ENCODE data around the gene HNRNPF. TPM values are rescaled to one million over a fixed set of nuclear protein-coding genes. Genes with fewer than 3 reads are reported as not detected.

The HNRNPF gene
- total and polyA plus RNA-seq, 2 of the 8 experiments (the other 6 are each of a cell fraction or from before 2014, with no cell fraction given) = 209 to 389 TPM

- peak; percentile 48 for FAIRE-seq
- no peak for TF ChIP-seq CBX8 (IDR thresholded peaks at IDR 0.05; ENCODE audit: borderline replicate concordance, low read depth, low read length)
- TF ChIP-seq RAD21 (IDR thresholded peaks at IDR 0.05 in 1 of 2, conservative IDR thresholded peaks at IDR 0.05 in 1 of 2; ENCODE audit: low read depth in 2 of 2, low read length in 2 of 2) = no peak
These were observed 54.1 kb downstream of the HNRNPF start for GRCh38 chr10:43354879-43355380.

More at GRCh38 chr10:43354879-43355380, 54.1 kb downstream of the HNRNPF start:
- Histone ChIP-seq H3K56ac (replicated peaks; ENCODE audit: insufficient read length, low read depth, low read length) (no peak overlapping the region), H3K23ac (ENCODE audit: insufficient read length) (no peak overlapping the region), H2AFZ (ENCODE audit: low read length) (no peak overlapping the region), H3K4me2 (ENCODE audit: insufficient read depth in 1 of 2, low read depth in 2 of 2, low read length in 2 of 2) (peak overlapping the region in 1 of 2 experiments; percentile 28; a peak in 1 of 4 replicates), H2BK20ac (ENCODE audit: low read length) (no peak overlapping the region), H3K9me3 (ENCODE audit: insufficient read depth in 2 of 2, low read depth in 1 of 2, low read length in 1 of 2) (no peaks in the 10 kb centered on the region), H3K79me2 (ENCODE audit: control insufficient read depth in 1 of 2, insufficient read depth in 2 of 2, low read length in 2 of 2) (no peaks in the 10 kb centered on the region), H3K36me3 (ENCODE audit: control insufficient read depth in 2 of 4, insufficient read depth in 4 of 4, low read length in 3 of 4) (no peaks in the 10 kb centered on the region), H3K18ac (ENCODE audit: extremely low read depth, low read length) (no peak overlapping the region), H2AK5ac (ENCODE audit: low read depth, low read length) (no peak overlapping the region), H3K4me1 (replicated peaks in 1 of 4; ENCODE audit: control insufficient read depth in 3 of 4, insufficient read depth in 4 of 4, low read length in 3 of 4) (peaks cover 0 to 12% (median 6%) of the 10 kb centered on the region in 4 experiments; a peak in 4 of 7 replicates), H4K91ac (replicated peaks; ENCODE audit: insufficient read length, low read length) (no peak overlapping the region), H4K20me1 (replicated peaks in 1 of 2; ENCODE audit: control insufficient read depth in 1 of 2, insufficient read depth in 2 of 2, low read length in 2 of 2) (no peaks in the 10 kb centered on the region), H3K23me2 (ENCODE audit: low read depth, low read length) (no peaks in the 10 kb centered on the region), H3K4me3 (ENCODE audit: extremely low read depth in 1 of 4, insufficient read depth in 2 of 4, low read depth in 3 of 4, low read length in 4 of 4) (no peak overlapping the region), H3K4ac (replicated peaks; ENCODE audit: insufficient read length, low read depth, low read length) (no peak overlapping the region), H3K79me1 (ENCODE audit: low read depth, low read length) (no peaks in the 10 kb centered on the region), H2BK5ac (ENCODE audit: low read depth, low read length) (no peak overlapping the region), H4K5ac (ENCODE audit: insufficient read length, low read depth, low read length) (no peak overlapping the region), H3K14ac (ENCODE audit: insufficient read length) (no peak overlapping the region), H3K27me3 (replicated peaks in 1 of 4; ENCODE audit: control insufficient read depth in 3 of 4, extremely low read depth in 1 of 4, insufficient read depth in 3 of 4, low read length in 3 of 4) (no peaks in the 10 kb centered on the region), H3K9ac (replicated peaks in 1 of 4; ENCODE audit: extremely low read depth in 1 of 4, low read depth in 3 of 4, low read length in 3 of 4) (no peak overlapping the region), H3K27ac (ENCODE audit: low read depth, low read length) (no peak overlapping the region), H4K8ac (ENCODE audit: extremely low read depth, insufficient read depth, low read length) (no peak overlapping the region), H2BK120ac (replicated peaks; ENCODE audit: low read depth, low read length) (no peak overlapping the region), H2BK15ac (ENCODE audit: low read length) (no peak overlapping the region), H2BK12ac (ENCODE audit: low read depth, low read length) (no peak overlapping the region)
- POLR2A ChIA-PET (ENCODE audit: partially characterized antibody) = interaction anchor here (0.6 to 0.8 kb wide), 2 partner anchors 28 to 62 kb away, joined by 4 to 5 read pairs; no protein-coding TSS in a partner anchor
- DNase-seq (ENCODE audit: low read depth in 1 of 2, low spot score in 2 of 2) = no peak
- 26% methylated on average over 2 of the region's 2 CpGs; no CpG with 5 or more reads in 1 of the 2 experiments for WGBS, 2 experiments (ENCODE audit: extremely low coverage in 1 of 2, insufficient coverage in 1 of 2, insufficient read length in 1 of 2, insufficient replicate concordance in 2 of 2, low coverage in 1 of 2, low lambda C conversion rate in 2 of 2, missing lambda C conversion rate in 1 of 2)
- CTCF ChIA-PET (ENCODE audit: partially characterized antibody) = interaction anchor here (0.7 to 5.3 kb wide), 7 partner anchors 14 to 124 kb away, joined by 3 to 29 read pairs (median 4); no protein-coding TSS in a partner anchor

All from H1 (cell line).